K562 (cell line): ENCODE results near the gene KCTD13. TPM values are rescaled to one million over a fixed set of nuclear protein-coding genes. Genes with fewer than 3 reads are reported as not detected.

Experiments
- ASH1L ChIP-seq: fragments of 450-650 bp; IDR thresholded peaks from 2 replicates; pipeline ENCODE4 v1.6.1; 2018; ENCODE audit warnings: borderline replicate concordance, mild to moderate bottlenecking, low read depth; ENCODE audit not compliant: partially characterized antibody
- CAMTA2 ChIP-seq: fragments of 250-450 bp; sonication (Bioruptor Pico); conservative IDR thresholded peaks from 2 replicates; pipeline ENCODE4 v1.5.1; 2022
- FOXA3 ChIP-seq, 2 experiments: fragments of 450-650 bp in 1 of 2; sonication (generic) in 1 of 2; formaldehyde crosslinking; IDR thresholded peaks in 1 of 2; conservative IDR thresholded peaks in 1 of 2; 2 replicates each; pipeline versions ENCODE4 v1.4.0 to v1.8.0; 2020 to 2022; ENCODE audit warnings: mild to moderate bottlenecking in 2 of 2, missing genetic modification reagents in 1 of 2
- HES1 ChIP-seq: fragments of 450-650 bp; IDR thresholded peaks from 2 replicates; pipeline ENCODE4 v1.6.1; 2016; ENCODE audit warnings: low read depth, mild to moderate bottlenecking, moderate library complexity
- ILF3 ChIP-seq: fragments of 450-650 bp; IDR thresholded peaks from 2 replicates; pipeline ENCODE4 v1.6.1; 2018; ENCODE audit warnings: antibody characterized with exemption, mild to moderate bottlenecking, moderate library complexity, borderline replicate concordance
- KAT2B ChIP-seq: IDR thresholded peaks from one replicate; pipeline ENCODE4 v1.6.1; 2012; ENCODE audit warnings: low read depth, mild to moderate bottlenecking, control low read depth, inconsistent platforms, low read length, moderate library complexity
- LEF1 ChIP-seq: fragments of 450-650 bp; IDR thresholded peaks from 2 replicates; pipeline ENCODE4 v1.6.1; 2016; ENCODE audit warnings: mild to moderate bottlenecking
- MYC ChIP-seq, 2 experiments: fragments of 250-450 bp in 1 of 2; sonication (Bioruptor Pico) in 1 of 2; IDR thresholded peaks; 2 replicates each; pipeline versions ENCODE4 v1.5.1 to v1.6.1; 2012 to 2021; ENCODE audit warnings: low read depth in 2 of 2, borderline replicate concordance in 1 of 2, improper control_type of control experiment in 1 of 2, low read length in 1 of 2, mild to moderate bottlenecking in 1 of 2, moderate library complexity in 1 of 2
- NCOA1 ChIP-seq: fragments of 450-650 bp; IDR thresholded peaks from 2 replicates; pipeline ENCODE4 v1.6.1; 2016; ENCODE audit warnings: low read depth
- ZKSCAN3 ChIP-seq: fragments of 250-450 bp; sonication (Bioruptor Pico); IDR thresholded peaks from 2 replicates; pipeline ENCODE4 v1.4.0; 2020
- ZNF174 ChIP-seq: fragments of 250-450 bp; sonication (Bioruptor Pico); IDR thresholded peaks from 2 replicates; pipeline ENCODE4 v1.4.0; 2020; ENCODE audit warnings: mild to moderate bottlenecking
- ZNF212 ChIP-seq: fragments of 450-650 bp; formaldehyde crosslinking; IDR thresholded peaks from 2 replicates; pipeline ENCODE4 v1.4.0; 2020; ENCODE audit warnings: mild to moderate bottlenecking
- ZNF232 ChIP-seq: sonication (generic); formaldehyde crosslinking; IDR thresholded peaks from 2 replicates; pipeline ENCODE4 v1.8.0; 2022; ENCODE audit warnings: mild to moderate bottlenecking, missing genetic modification reagents
- ZNF407 ChIP-seq: fragments of 450-650 bp; IDR thresholded peaks from 2 replicates; pipeline ENCODE4 v1.6.1; 2016; ENCODE audit warnings: low read depth
- ZNF717 ChIP-seq: fragments of 250-450 bp; sonication (Bioruptor Pico); IDR thresholded peaks from 2 replicates; pipeline ENCODE4 v1.5.0; 2021
- ZSCAN32 ChIP-seq: fragments of 450-650 bp; formaldehyde crosslinking; IDR thresholded peaks from 2 replicates; pipeline ENCODE4 v1.4.0; 2020; ENCODE audit warnings: mild to moderate bottlenecking, moderate library complexity
- polyA plus RNA-seq, 8 experiments: library from polyadenylated mRNA; depleted of rRNA in 4 of 8; stranded (reverse) in 5 of 8; unstranded in 3 of 8; fragments of >200 nt; fragmentation: Nextera tagmentation in 2 of 8; fragmentation: Illumina TruSeq in 1 of 8; extraction: Ambion mirVana in 2 of 8; extraction: Trizol in 1 of 8; gene quantifications; 2 replicates each; pipeline versions ENCODE4 v1.2.1 to v1.2.3, GENCODE V29; 2011 to 2014; ENCODE audit warnings: inconsistent platforms in 1 of 8, missing spikeins in 1 of 8
- total RNA-seq, 7 experiments: library from RNA; depleted of rRNA in 6 of 7; stranded (reverse); fragments of >200 nt in 6 of 7; fragmentation: Illumina TruSeq in 2 of 7; extraction: Trizol in 2 of 7; gene quantifications; 2 replicates each; pipeline versions ENCODE4 v1.2.1 to v1.2.3, GENCODE V29; 2011 to 2021; ENCODE audit warnings: low replicate concordance in 1 of 7

The KCTD13 gene
- total and polyA plus RNA-seq, 9 of the 15 experiments (the other 6 are each of a cell fraction or from before 2014, with no cell fraction given) = 1.0 to 20.6 (median 9.8) TPM

GRCh38 chr16:29925781-29926710 lies at the start of gene KCTD13 (continued):
- TF ChIP-seq ZNF407 = no peak
- peak; percentile 51; the same call in 1 of the 2 replicates for TF ChIP-seq MYC (IDR thresholded peaks at IDR 0.05; ENCODE audit: low read depth, low read length)
- no peak for TF ChIP-seq MYC (CRISPR knock-in tag; IDR thresholded peaks at IDR 0.05; ENCODE audit: borderline replicate concordance, low read depth)
- no peak for TF ChIP-seq CAMTA2 (CRISPR knock-in tag)
- TF ChIP-seq ZKSCAN3 (CRISPR knock-in tag) = no peak
- TF ChIP-seq LEF1 = no peak
- no peak for TF ChIP-seq ILF3
- TF ChIP-seq ZNF174 (CRISPR knock-in tag) = no peak
- no peak for TF ChIP-seq FOXA3 (CRISPR knock-in tag; conservative IDR thresholded peaks at IDR 0.05 in 1 of 2, IDR thresholded peaks at IDR 0.05 in 1 of 2)
- no peak for TF ChIP-seq ZNF232
- TF ChIP-seq NCOA1 = no peak
- TF ChIP-seq ZSCAN32 (CRISPR knock-in tag) = no peak
- 0 out of 2 replicates have a peak, but pooled peaks have one; percentile 36 for TF ChIP-seq HES1
- no peak for TF ChIP-seq ASH1L
- TF ChIP-seq ZNF717 (CRISPR knock-in tag) = no peak
- no peak for TF ChIP-seq KAT2B
- TF ChIP-seq ZNF212 (CRISPR knock-in tag) = no peak
